Skin of body (tissue), 3 donors: ENCODE measurements around the gene MAP3K12. TPM values are rescaled to one million over a fixed set of nuclear protein-coding genes. Genes with fewer than 3 reads are reported as not detected.
"Not testable (repeated sequence)": the region's sequence is repeated elsewhere in the genome, so short reads cannot be mapped to it uniquely, and the experiment has no call there.

Experiments
- DNase-seq: peaks from one replicate; lab custom pipeline; 2025; lab: John Stamatoyannopoulos, UW
- small RNA-seq: library from RNA; depleted of rRNA; stranded (forward); fragments of <200 nt; gene quantifications from one replicate; pipeline ENCODE3, GENCODE V24; 2014; ENCODE audit warnings: low replicate concordance
- total RNA-seq: library from RNA; depleted of rRNA; stranded (reverse); fragments of >200 nt; gene quantifications from one replicate; pipeline ENCODE4 v1.2.3, GENCODE V29; 2014

Gene MAP3K12
- total RNA-seq, 1 donor from 2014 or later = 12.8 TPM

GRCh38 chr12:53444593-53445325 lies 54.5 kb downstream of the MAP3K12 start:
- DNase-seq = not testable (repeated sequence)

GRCh38 chr12:53443955-53444354 lies 55.3 kb downstream of the MAP3K12 start:
- DNase-seq = no peak

GRCh38 chr12:53441040-53441833 lies 58.0 kb downstream of the MAP3K12 start, which contains the start of gene PRR13:
PRR13 (plus strand) TSS chr12:53441734; CDS start chr12:53442715, 981 bp downstream.
- peak; percentile 99 for DNase-seq

GRCh38 chr12:53439582-53439981 lies 59.7 kb downstream of the MAP3K12 start:
- DNase-seq = not testable (repeated sequence)

GRCh38 chr12:53435326-53435725 lies 63.9 kb downstream of the MAP3K12 start:
- not testable (repeated sequence) for DNase-seq

- DNase-seq = no peak
Observed at GRCh38 chr12:53431187-53431586, 68.1 kb downstream of the MAP3K12 start.

- no peak for DNase-seq
Observed at GRCh38 chr12:53430116-53430515, 69.1 kb downstream of the MAP3K12 start.

Small RNAs within 50 kb of the gene (small RNA-seq; reads per million reads assigned to genes)
- gene AC023509.3 = not detected

Other genes starting within 250 kb of the MAP3K12 start
- gene ESPL1, start 231.2 kb downstream of the MAP3K12 start, total RNA-seq = 5.6 TPM
- 421 TPM for gene PFDN5, start 203.9 kb downstream of the MAP3K12 start, total RNA-seq
- gene MYG1, start 199.8 kb downstream of the MAP3K12 start, total RNA-seq = 19.8 TPM
- gene AAAS, start 177.8 kb downstream of the MAP3K12 start, total RNA-seq = 28.0 TPM
- gene SP7, start 163.1 kb downstream of the MAP3K12 start, total RNA-seq = 0.30 TPM
- gene SP1, start 119.3 kb downstream of the MAP3K12 start, total RNA-seq = 43.6 TPM
- not detected for gene AMHR2, start 75.6 kb downstream of the MAP3K12 start, total RNA-seq
- 18.2 TPM for gene PRR13, start 57.7 kb downstream of the MAP3K12 start, total RNA-seq
- gene PCBP2, start 47.4 kb downstream of the MAP3K12 start, total RNA-seq = 304 TPM
- 23.8 TPM for gene TARBP2, start 1.8 kb upstream of the MAP3K12 start, total RNA-seq
- 0.59 TPM for gene NPFF, start 8.0 kb upstream of the MAP3K12 start, total RNA-seq
- 23.7 TPM for gene ATF7, start 126.9 kb upstream of the MAP3K12 start, total RNA-seq
- gene ATP5MC2, start 176.6 kb upstream of the MAP3K12 start, total RNA-seq = 115 TPM
- 110 TPM for gene CALCOCO1, start 228.0 kb upstream of the MAP3K12 start, total RNA-seq